H9 (cell line): Measurements from ENCODE around the gene STH. TPM values are rescaled to one million over a fixed set of nuclear protein-coding genes. Genes with fewer than 3 reads are reported as not detected.

ENCODE experiments used
- DNase-seq: peaks from one replicate; pipeline ENCODE4 v3.0.0-alpha.2; 2017
- H2AFZ ChIP-seq: one replicate; pipeline ENCODE4 v1.6.1; 2013; ENCODE audit warnings: mild to moderate bottlenecking, low read length, control low read depth, moderate library complexity
- H2AK5ac ChIP-seq: 2 replicates; pipeline ENCODE4 v1.6.1; 2013; ENCODE audit warnings: low read length, control low read depth, mixed read lengths; ENCODE audit not compliant: insufficient read length
- H2BK120ac ChIP-seq: one replicate; pipeline ENCODE4 v1.6.1; 2013; ENCODE audit warnings: low read depth, mild to moderate bottlenecking, low read length, control low read depth, inconsistent platforms; ENCODE audit not compliant: poor library complexity, severe bottlenecking
- H2BK12ac ChIP-seq: 2 replicates; pipeline ENCODE4 v1.6.1; 2013; ENCODE audit warnings: low read length, control low read depth, mixed read lengths, low read depth; ENCODE audit not compliant: insufficient read length
- H2BK15ac ChIP-seq: 2 replicates; pipeline ENCODE4 v1.6.1; 2013; ENCODE audit warnings: low read depth, low read length, control low read depth
- H2BK20ac ChIP-seq: one replicate; pipeline ENCODE4 v1.6.1; 2013; ENCODE audit warnings: low read depth, mild to moderate bottlenecking, low read length, control low read depth, inconsistent platforms; ENCODE audit not compliant: poor library complexity, severe bottlenecking
- H2BK5ac ChIP-seq: 2 replicates; pipeline ENCODE4 v1.6.1; 2013; ENCODE audit warnings: low read length, control low read depth, mixed read lengths; ENCODE audit not compliant: insufficient read length
- H3K14ac ChIP-seq: 2 replicates; pipeline ENCODE4 v1.6.1; 2013; ENCODE audit warnings: low read length, control low read depth; ENCODE audit not compliant: insufficient read depth
- H3K18ac ChIP-seq: 2 replicates; pipeline ENCODE4 v1.6.1; 2013; ENCODE audit warnings: low read depth, mild to moderate bottlenecking, mixed read lengths, low read length, control low read depth; ENCODE audit not compliant: insufficient read length
- H3K23ac ChIP-seq: 2 replicates; pipeline ENCODE4 v1.6.1; 2013; ENCODE audit warnings: low read length, control low read depth, mixed read lengths, low read depth; ENCODE audit not compliant: insufficient read length
- H3K23me2 ChIP-seq: 2 replicates; pipeline ENCODE4 v1.6.1; 2013; ENCODE audit warnings: low read depth, mild to moderate bottlenecking, mixed read lengths, low read length, control low read depth; ENCODE audit not compliant: insufficient read length, poor library complexity, severe bottlenecking
- H3K27ac ChIP-seq: 2 replicates; pipeline ENCODE4 v1.5.1; 2013; ENCODE audit warnings: low read length, control low read depth, mixed read lengths, low read depth; ENCODE audit not compliant: insufficient read length
- H3K27me3 ChIP-seq: 2 replicates; pipeline ENCODE4 v1.6.1; 2013; ENCODE audit warnings: low read length, control low read depth, inconsistent platforms; ENCODE audit not compliant: insufficient read depth
- H3K4ac ChIP-seq: 2 replicates; pipeline ENCODE4 v1.6.1; 2013; ENCODE audit warnings: low read depth, mild to moderate bottlenecking, control low read depth, inconsistent platforms, low read length, moderate library complexity
- H3K4me1 ChIP-seq: 2 replicates; pipeline ENCODE4 v1.6.1; 2013; ENCODE audit warnings: low read length, control low read depth, inconsistent platforms; ENCODE audit not compliant: insufficient read depth
- H3K4me2 ChIP-seq: 2 replicates; pipeline ENCODE4 v1.6.1; 2013; ENCODE audit warnings: low read length, control low read depth, mixed read lengths; ENCODE audit not compliant: insufficient read length, insufficient read depth
- H3K56ac ChIP-seq: 2 replicates; pipeline ENCODE4 v1.6.1; 2013; ENCODE audit warnings: low read depth, mild to moderate bottlenecking, mixed read lengths, low read length, control low read depth; ENCODE audit not compliant: insufficient read length
- H3K79me1 ChIP-seq: 2 replicates; pipeline ENCODE4 v1.6.1; 2013; ENCODE audit warnings: low read depth, mild to moderate bottlenecking, moderate library complexity, low read length, control low read depth, inconsistent platforms; ENCODE audit not compliant: insufficient read depth, poor library complexity, severe bottlenecking
- H3K79me2 ChIP-seq: 2 replicates; pipeline ENCODE4 v1.6.1; 2013; ENCODE audit warnings: low read length, control low read depth, inconsistent platforms; ENCODE audit not compliant: insufficient read depth
- H3K9ac ChIP-seq: 2 replicates; pipeline ENCODE4 v1.6.1; 2013; ENCODE audit warnings: low read length, control low read depth, mixed read lengths; ENCODE audit not compliant: insufficient read length; ENCODE audit errors: extremely low read depth
- H3K9me3 ChIP-seq: one replicate; pipeline ENCODE4 v1.6.1; 2013; ENCODE audit warnings: low read depth, low read length, inconsistent platforms; ENCODE audit not compliant: control insufficient read depth
- H3T11ph ChIP-seq: one replicate; pipeline ENCODE4 v1.6.1; 2013; ENCODE audit warnings: mild to moderate bottlenecking, low read length, control low read depth, inconsistent platforms
- H4K20me1 ChIP-seq: one replicate; pipeline ENCODE4 v1.6.1; 2013; ENCODE audit not compliant: control insufficient read depth, insufficient read length, insufficient read depth
- H4K5ac ChIP-seq: 2 replicates; pipeline ENCODE4 v1.6.1; 2013; ENCODE audit warnings: low read depth, mild to moderate bottlenecking, mixed read lengths, low read length, control low read depth; ENCODE audit not compliant: insufficient read length
- H4K8ac ChIP-seq: replicated peaks from 2 replicates; pipeline ENCODE4 v1.6.1; 2013; ENCODE audit warnings: low read length, control low read depth, mixed read lengths, low read depth; ENCODE audit not compliant: insufficient read length
- H4K91ac ChIP-seq: 2 replicates; pipeline ENCODE4 v1.6.1; 2013; ENCODE audit warnings: low read depth, mild to moderate bottlenecking, moderate library complexity, mixed read lengths, low read length, control low read depth; ENCODE audit not compliant: insufficient read length
- H3K27ac Mint-ChIP-seq, 3 experiments: 2 replicates in 2 of 3; 3 replicates in 1 of 3; pipeline ENCODE4 v1.8.0; 2020 to 2021; ENCODE audit warnings: mixed read lengths in 3 of 3, mild to moderate bottlenecking in 1 of 3, moderate library complexity in 1 of 3
- H3K27me3 Mint-ChIP-seq: 2 replicates; pipeline ENCODE4 v1.8.0; 2021; ENCODE audit warnings: low read depth, mild to moderate bottlenecking, moderate library complexity, mixed read lengths
- H3K36me3 Mint-ChIP-seq, 3 experiments: 2 replicates in 2 of 3; 3 replicates in 1 of 3; pipeline ENCODE4 v1.8.0; 2020 to 2021; ENCODE audit warnings: low read depth in 3 of 3, mixed read lengths in 3 of 3; ENCODE audit not compliant: insufficient read depth in 1 of 3
- H3K4me1 Mint-ChIP-seq, 2 experiments: 2 replicates each; pipeline ENCODE4 v1.8.0; 2020; ENCODE audit warnings: mixed read lengths in 2 of 2
- H3K4me3 Mint-ChIP-seq, 2 experiments: 2 replicates in 1 of 2; 3 replicates in 1 of 2; pipeline ENCODE4 v1.8.0; 2020 to 2021; ENCODE audit warnings: mild to moderate bottlenecking in 2 of 2, mixed read lengths in 2 of 2, moderate library complexity in 1 of 2
- H3K9me3 Mint-ChIP-seq, 2 experiments: 2 replicates in 1 of 2; 3 replicates in 1 of 2; pipeline ENCODE4 v1.8.0; 2020; ENCODE audit warnings: mild to moderate bottlenecking in 2 of 2, mixed read lengths in 2 of 2, moderate library complexity in 1 of 2
- WGBS: extraction: QIAGEN DNeasy Blood & Tissue Kit; methylation state at CpG from one replicate; pipeline ENCODE4 v1.1.7; 2013; ENCODE audit warnings: missing lambda C conversion rate, low lambda C conversion rate, mixed read lengths; ENCODE audit not compliant: insufficient read length; ENCODE audit errors: extremely low coverage; 5-methylcytosine and 5-hydroxymethylcytosine counted together
- total RNA-seq: library from RNA; stranded (reverse); gene quantifications from 2 replicates; pipeline ENCODE4 v1.2.1, GENCODE V29; 2021
- TF ChIP-seq, protein P1 (sequence below): fragments of 200-600 bp; sonication (generic); conservative IDR thresholded peaks from 3 replicates; pipeline ENCODE4 v1.8.0; 2021; ENCODE audit warnings: antibody characterized with exemption, mild to moderate bottlenecking

STH gene
- total RNA-seq, 1 experiment from 2014 or later = not detected

DNA sequence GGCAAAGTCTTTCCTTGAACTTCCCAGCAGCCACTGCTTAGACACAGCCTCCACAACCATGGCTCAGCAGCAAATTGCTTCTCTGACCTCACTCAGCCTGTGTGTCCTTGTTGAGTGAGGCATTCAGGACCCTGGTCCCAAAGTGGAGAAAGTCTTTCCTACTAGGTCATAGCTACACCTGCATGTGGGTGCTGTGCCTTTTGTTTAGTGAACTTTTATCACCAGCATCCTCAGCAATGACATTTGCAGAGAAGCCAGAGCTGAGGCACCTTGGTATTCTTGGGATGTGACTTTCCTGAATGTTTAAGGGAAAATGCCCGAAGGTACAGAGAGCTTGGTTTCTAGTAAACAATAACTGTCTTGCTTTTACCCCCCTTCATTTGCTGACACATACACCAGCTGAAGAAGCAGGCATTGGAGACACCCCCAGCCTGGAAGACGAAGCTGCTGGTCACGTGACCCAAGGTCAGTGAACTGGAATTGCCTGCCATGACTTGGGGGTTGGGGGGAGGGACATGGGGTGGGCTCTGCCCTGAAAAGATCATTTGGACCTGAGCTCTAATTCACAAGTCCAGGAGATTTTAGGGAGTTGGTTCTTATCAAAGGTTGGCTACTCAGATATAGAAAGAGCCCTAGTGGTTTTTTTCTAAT lies 20.9 kb upstream of the STH start:
- H3K27me3 ChIP-seq = no peaks in the 10 kb centered on the region
- Mint-ChIP-seq H3K4me3 (no peak overlapping the region), H3K27me3 (peaks cover 6% of the 10 kb centered on the region; the same call in 1 of the 2 replicates), H3K27ac (no peak overlapping the region), H3K9me3 (no peaks in the 10 kb centered on the region), H3K4me1 (no peaks in the 10 kb centered on the region), H3K36me3 (no peaks in the 10 kb centered on the region)
- H4K5ac ChIP-seq = no peak overlapping the region
- no peak overlapping the region for H3K18ac ChIP-seq
- no peaks in the 10 kb centered on the region for H3K79me2 ChIP-seq
- H2BK15ac ChIP-seq = no peak overlapping the region
- DNase-seq = no peak
- H3K14ac ChIP-seq = no peak overlapping the region
- H2BK12ac ChIP-seq = no peak overlapping the region
- no peak overlapping the region for H2BK20ac ChIP-seq
- no peaks in the 10 kb centered on the region for H3K23me2 ChIP-seq
- no CpG with 5 or more reads among the region's 3 CpGs for WGBS
- no peak overlapping the region for H3T11ph ChIP-seq
- H3K79me1 ChIP-seq = no peaks in the 10 kb centered on the region
- no peak overlapping the region for H3K9ac ChIP-seq
- H2AK5ac ChIP-seq = no peak overlapping the region
- no peak overlapping the region for H4K8ac ChIP-seq
- no peak overlapping the region for H3K56ac ChIP-seq
- H4K20me1 ChIP-seq = no peaks in the 10 kb centered on the region
- H3K23ac ChIP-seq = no peak overlapping the region
- H2BK120ac ChIP-seq = no peak overlapping the region
- no peak overlapping the region for H3K4me2 ChIP-seq
- no peak overlapping the region for H3K4ac ChIP-seq
- H3K4me1 ChIP-seq = no peaks in the 10 kb centered on the region; the same call in 1 of the 2 replicates
- no peaks in the 10 kb centered on the region for H3K9me3 ChIP-seq
- no peak overlapping the region for H3K27ac ChIP-seq
- TF ChIP-seq, protein P1, sequence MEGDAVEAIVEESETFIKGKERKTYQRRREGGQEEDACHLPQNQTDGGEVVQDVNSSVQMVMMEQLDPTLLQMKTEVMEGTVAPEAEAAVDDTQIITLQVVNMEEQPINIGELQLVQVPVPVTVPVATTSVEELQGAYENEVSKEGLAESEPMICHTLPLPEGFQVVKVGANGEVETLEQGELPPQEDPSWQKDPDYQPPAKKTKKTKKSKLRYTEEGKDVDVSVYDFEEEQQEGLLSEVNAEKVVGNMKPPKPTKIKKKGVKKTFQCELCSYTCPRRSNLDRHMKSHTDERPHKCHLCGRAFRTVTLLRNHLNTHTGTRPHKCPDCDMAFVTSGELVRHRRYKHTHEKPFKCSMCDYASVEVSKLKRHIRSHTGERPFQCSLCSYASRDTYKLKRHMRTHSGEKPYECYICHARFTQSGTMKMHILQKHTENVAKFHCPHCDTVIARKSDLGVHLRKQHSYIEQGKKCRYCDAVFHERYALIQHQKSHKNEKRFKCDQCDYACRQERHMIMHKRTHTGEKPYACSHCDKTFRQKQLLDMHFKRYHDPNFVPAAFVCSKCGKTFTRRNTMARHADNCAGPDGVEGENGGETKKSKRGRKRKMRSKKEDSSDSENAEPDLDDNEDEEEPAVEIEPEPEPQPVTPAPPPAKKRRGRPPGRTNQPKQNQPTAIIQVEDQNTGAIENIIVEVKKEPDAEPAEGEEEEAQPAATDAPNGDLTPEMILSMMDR = no peak
- H2BK5ac ChIP-seq = no peak overlapping the region
- H2AFZ ChIP-seq = no peak overlapping the region
- no peak overlapping the region for H4K91ac ChIP-seq
